HL-60/S4 (cell line): ENCODE data around the gene VTI1A.
"Not testable (repeated sequence)": the region's sequence is repeated elsewhere in the genome, so short reads cannot be mapped to it uniquely, and the experiment has no call there.

Source experiments
- in situ Hi-C: fragments of 300-500 bp; cut with MboI; formaldehyde crosslinking; loops from 2 replicates; pipeline ENCODE4 v1.14.3; 2022; ENCODE audit warnings: low sequenced_read_pairs

Gene VTI1A

GRCh38 chr10:112538168-112538567, 91.2 kb downstream of the VTI1A start:
- in situ Hi-C loops: no loop called here

GRCh38 chr10:112539340-112539739, 92.3 kb downstream of the VTI1A start:
- in situ Hi-C loops: no loop called here

- in situ Hi-C loops: not testable (repeated sequence)
These were observed 95.8 kb downstream of the VTI1A start for GRCh38 chr10:112542823-112543222.

GRCh38 chr10:112546474-112546873, 99.5 kb downstream of the VTI1A start:
- in situ Hi-C loops: no loop called here

- in situ Hi-C loops: no loop called here
These were observed 101.7 kb downstream of the VTI1A start for GRCh38 chr10:112548535-112549276.

- in situ Hi-C loops: loop anchor here (25.0 kb wide), 1 partner anchor 560 kb away; no protein-coding TSS in a partner anchor
These were observed 105.6 kb downstream of the VTI1A start for GRCh38 chr10:112552593-112553110.

- in situ Hi-C loops: loop anchor here (25.0 kb wide), 1 partner anchor 559 kb away; no protein-coding TSS in a partner anchor
These were observed 106.3 kb downstream of the VTI1A start for GRCh38 chr10:112553315-112553714.

GRCh38 chr10:112554263-112554662, 107.2 kb downstream of the VTI1A start:
- in situ Hi-C loops: loop anchor here (25.0 kb wide), 1 partner anchor 558 kb away; no protein-coding TSS in a partner anchor

GRCh38 chr10:112557197-112557596, 110.2 kb downstream of the VTI1A start:
- in situ Hi-C loops: loop anchor here (25.0 kb wide), 1 partner anchor 555 kb away; no protein-coding TSS in a partner anchor

- in situ Hi-C loops: loop anchor here (25.0 kb wide), 1 partner anchor 554 kb away; no protein-coding TSS in a partner anchor
These were observed 111.6 kb downstream of the VTI1A start for GRCh38 chr10:112558476-112559142.

- in situ Hi-C loops: loop anchor here (25.0 kb wide), 1 partner anchor 553 kb away; no protein-coding TSS in a partner anchor
These were observed 112.3 kb downstream of the VTI1A start for GRCh38 chr10:112559349-112559748.

- in situ Hi-C loops: loop anchor here (25.0 kb wide), 1 partner anchor 550 kb away; no protein-coding TSS in a partner anchor
These were observed 115.1 kb downstream of the VTI1A start for GRCh38 chr10:112562122-112562521.

GRCh38 chr10:112562809-112563663, 116.0 kb downstream of the VTI1A start:
- in situ Hi-C loops: loop anchor here (25.0 kb wide), 1 partner anchor 549 kb away; no protein-coding TSS in a partner anchor

- in situ Hi-C loops: loop anchor here (25.0 kb wide), 1 partner anchor 548 kb away; no protein-coding TSS in a partner anchor
These were observed 117.3 kb downstream of the VTI1A start for GRCh38 chr10:112564337-112564736.

GRCh38 chr10:112565434-112566053, 118.5 kb downstream of the VTI1A start:
- in situ Hi-C loops: loop anchor here (25.0 kb wide), 1 partner anchor 547 kb away; no protein-coding TSS in a partner anchor

GRCh38 chr10:112570585-112570984, 123.6 kb downstream of the VTI1A start:
- in situ Hi-C loops: loop anchor here (25.0 kb wide), 1 partner anchor 542 kb away; no protein-coding TSS in a partner anchor

GRCh38 chr10:112579578-112579977, 132.6 kb downstream of the VTI1A start:
- in situ Hi-C loops: no loop called here

GRCh38 chr10:112580267-112580666, 133.3 kb downstream of the VTI1A start:
- in situ Hi-C loops: no loop called here

- in situ Hi-C loops: no loop called here
These were observed 134.9 kb downstream of the VTI1A start for GRCh38 chr10:112581921-112582320.
